GM03348 (cell line): ENCODE results near the gene CEP41.

Source experiments
- DNase-seq: peaks from one replicate; pipeline ENCODE4 v3.0.0; 2012; ENCODE audit warnings: low spot score

The CEP41 gene

GRCh38 chr7:130418306-130418705 is 22.5 kb downstream of the CEP41 start:
- no peak for DNase-seq

GRCh38 chr7:130417213-130417612 is 23.6 kb downstream of the CEP41 start:
- DNase-seq, result no peak

- DNase-seq, result no peak
Measured at GRCh38 chr7:130415006-130415405, 25.8 kb downstream of the CEP41 start.

- DNase-seq, result no peak
Measured at GRCh38 chr7:130413201-130413600, 27.6 kb downstream of the CEP41 start.

GRCh38 chr7:130410868-130411541 is 29.8 kb downstream of the CEP41 start:
- no peak for DNase-seq

- DNase-seq, result no peak
Measured at GRCh38 chr7:130409712-130410072, 31.1 kb downstream of the CEP41 start.

GRCh38 chr7:130409067-130409711 is 31.6 kb downstream of the CEP41 start:
- no peak for DNase-seq

GRCh38 chr7:130405003-130405402 is 35.8 kb downstream of the CEP41 start:
- no peak for DNase-seq

GRCh38 chr7:130401578-130401977 is 39.2 kb downstream of the CEP41 start:
- DNase-seq, result no peak

GRCh38 chr7:130401101-130401500 is 39.7 kb downstream of the CEP41 start:
- DNase-seq, result no peak

- DNase-seq, result peak; percentile 77
Measured at GRCh38 chr7:130400120-130400572, 40.7 kb downstream of the CEP41 start.

- no peak for DNase-seq
Measured at GRCh38 chr7:130398526-130399090, 42.2 kb downstream of the CEP41 start.

- DNase-seq, result no peak
Measured at GRCh38 chr7:130397758-130398073, 43.1 kb downstream of the CEP41 start.

- no peak for DNase-seq
Measured at GRCh38 chr7:130397051-130397757, 43.6 kb downstream of the CEP41 start.

GRCh38 chr7:130396109-130396508 is 44.7 kb downstream of the CEP41 start:
- DNase-seq, result no peak

- DNase-seq, result no peak
Measured at GRCh38 chr7:130395421-130395820, 45.4 kb downstream of the CEP41 start.

GRCh38 chr7:130394421-130395195 is 46.2 kb downstream of the CEP41 start:
- no peak for DNase-seq

- no peak for DNase-seq
Measured at GRCh38 chr7:130393841-130394411, 46.9 kb downstream of the CEP41 start.

- DNase-seq, result peak; percentile 64
Measured at GRCh38 chr7:130393101-130393561, 47.7 kb downstream of the CEP41 start.

- DNase-seq, result no peak
Measured at GRCh38 chr7:130390486-130390885, 50.3 kb downstream of the CEP41 start.

GRCh38 chr7:130388671-130389070 is 52.1 kb downstream of the CEP41 start:
- DNase-seq, result no peak
